ENCODE results near the gene DBN1.

The DBN1 gene

DNA sequence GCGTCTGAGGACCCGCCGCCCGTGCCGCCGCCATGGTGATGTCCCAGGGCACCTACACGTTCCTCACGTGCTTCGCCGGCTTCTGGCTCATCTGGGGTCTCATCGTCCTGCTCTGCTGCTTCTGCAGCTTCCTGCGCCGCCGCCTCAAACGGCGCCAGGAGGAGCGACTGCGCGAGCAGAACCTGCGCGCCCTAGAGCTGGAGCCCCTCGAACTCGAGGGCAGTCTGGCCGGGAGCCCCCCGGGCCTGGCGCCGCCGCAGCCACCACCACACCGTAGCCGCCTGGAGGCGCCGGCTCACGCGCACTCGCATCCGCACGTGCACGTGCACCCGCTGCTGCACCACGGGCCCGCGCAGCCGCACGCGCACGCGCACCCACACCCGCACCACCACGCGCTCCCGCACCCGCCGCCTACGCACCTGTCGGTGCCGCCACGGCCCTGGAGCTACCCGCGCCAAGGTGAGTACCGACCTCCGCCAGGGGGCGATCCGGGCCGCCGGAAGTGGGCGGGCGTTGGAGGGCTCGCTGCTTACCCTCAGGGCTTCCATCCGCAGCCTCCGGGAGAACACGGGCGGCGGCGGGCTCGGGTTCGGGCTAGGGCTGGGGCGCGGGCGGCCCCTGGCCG is 18.3 kb downstream of the DBN1 start:
- peak overlapping the region; percentile 45 for H3K4me3 ChIP-seq (replicated peaks; ENCODE audit: low read depth, low read length)
- DNase-seq (ENCODE audit: extremely low read depth, low read depth) = no peak
- TF ChIP-seq, protein P1, sequence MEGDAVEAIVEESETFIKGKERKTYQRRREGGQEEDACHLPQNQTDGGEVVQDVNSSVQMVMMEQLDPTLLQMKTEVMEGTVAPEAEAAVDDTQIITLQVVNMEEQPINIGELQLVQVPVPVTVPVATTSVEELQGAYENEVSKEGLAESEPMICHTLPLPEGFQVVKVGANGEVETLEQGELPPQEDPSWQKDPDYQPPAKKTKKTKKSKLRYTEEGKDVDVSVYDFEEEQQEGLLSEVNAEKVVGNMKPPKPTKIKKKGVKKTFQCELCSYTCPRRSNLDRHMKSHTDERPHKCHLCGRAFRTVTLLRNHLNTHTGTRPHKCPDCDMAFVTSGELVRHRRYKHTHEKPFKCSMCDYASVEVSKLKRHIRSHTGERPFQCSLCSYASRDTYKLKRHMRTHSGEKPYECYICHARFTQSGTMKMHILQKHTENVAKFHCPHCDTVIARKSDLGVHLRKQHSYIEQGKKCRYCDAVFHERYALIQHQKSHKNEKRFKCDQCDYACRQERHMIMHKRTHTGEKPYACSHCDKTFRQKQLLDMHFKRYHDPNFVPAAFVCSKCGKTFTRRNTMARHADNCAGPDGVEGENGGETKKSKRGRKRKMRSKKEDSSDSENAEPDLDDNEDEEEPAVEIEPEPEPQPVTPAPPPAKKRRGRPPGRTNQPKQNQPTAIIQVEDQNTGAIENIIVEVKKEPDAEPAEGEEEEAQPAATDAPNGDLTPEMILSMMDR (IDR thresholded peaks at IDR 0.05; ENCODE audit: low read depth, low read length, missing control alignments) = peak; percentile 55

DNA sequence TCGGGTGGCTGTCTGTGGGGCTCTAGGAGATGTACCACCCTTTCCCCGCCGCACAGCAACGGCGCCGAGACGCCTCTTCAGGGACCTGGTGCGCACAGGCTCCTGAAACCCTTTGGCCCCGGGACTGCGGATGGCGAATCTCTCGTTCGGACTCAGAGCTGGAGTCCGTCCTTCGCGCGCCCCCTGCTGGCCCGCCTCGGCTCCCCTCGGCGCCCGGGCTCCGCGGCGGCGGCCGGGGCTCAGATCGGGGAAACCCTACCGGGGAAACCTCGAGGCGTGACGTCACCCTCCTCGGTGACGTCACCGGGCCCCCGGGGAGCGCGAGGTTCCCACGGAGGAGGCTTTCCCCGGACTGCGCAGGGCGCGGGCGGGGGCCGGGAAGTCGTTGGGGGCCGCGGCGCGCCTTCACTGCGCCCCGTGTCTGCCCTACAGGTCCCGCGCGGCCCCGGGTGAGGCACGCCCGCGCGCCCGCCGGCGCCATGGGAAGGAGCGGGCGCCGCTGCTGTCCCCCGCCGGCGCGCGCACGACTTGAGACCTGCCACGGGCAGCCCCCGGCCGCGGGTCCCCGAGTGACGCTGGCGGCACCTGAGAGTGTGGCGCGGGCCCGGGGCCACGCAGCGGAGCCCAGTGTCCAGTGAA is 18.9 kb downstream of the DBN1 start:
- TF ChIP-seq, protein P1 (IDR thresholded peaks at IDR 0.05; ENCODE audit: low read depth, low read length, missing control alignments) = peak; percentile 90
- peak overlapping the region; percentile 45 for H3K4me3 ChIP-seq (replicated peaks; ENCODE audit: low read depth, low read length)
- DNase-seq (ENCODE audit: extremely low read depth, low read depth) = no peak

DNA sequence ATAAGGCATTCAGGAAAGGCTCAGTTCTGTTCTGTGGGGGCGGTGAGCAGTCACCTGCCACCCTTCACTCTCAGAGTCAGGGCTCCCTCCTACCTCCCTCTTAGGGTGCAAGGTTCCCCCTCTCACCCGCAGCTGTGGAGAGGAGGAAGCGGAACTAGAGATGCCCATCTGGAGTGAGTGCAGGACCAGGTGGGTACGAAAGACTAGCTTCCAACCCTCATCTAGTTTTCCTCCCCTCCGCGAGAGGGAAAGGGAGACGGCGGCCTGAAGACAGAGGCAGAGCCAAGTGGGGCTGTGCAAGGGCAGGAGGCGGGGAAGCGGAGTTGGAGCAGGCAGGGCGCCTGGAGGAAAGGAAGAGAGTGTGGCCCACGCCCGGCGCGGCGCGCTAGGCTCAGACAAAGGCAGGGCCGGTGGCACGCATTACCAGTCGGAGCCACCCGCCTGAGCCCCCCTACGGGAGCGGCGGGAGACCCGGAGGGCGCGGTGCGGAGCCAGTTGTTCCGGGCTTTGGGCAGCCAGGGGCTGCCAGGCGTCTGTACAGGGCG is 19.5 kb downstream of the DBN1 start:
- H3K4me3 ChIP-seq (replicated peaks; ENCODE audit: low read depth, low read length) = peak overlapping the region; percentile 45
- TF ChIP-seq, protein P1 (IDR thresholded peaks at IDR 0.05; ENCODE audit: low read depth, low read length, missing control alignments) = no peak
- DNase-seq (ENCODE audit: extremely low read depth, low read depth) = no peak

DNA sequence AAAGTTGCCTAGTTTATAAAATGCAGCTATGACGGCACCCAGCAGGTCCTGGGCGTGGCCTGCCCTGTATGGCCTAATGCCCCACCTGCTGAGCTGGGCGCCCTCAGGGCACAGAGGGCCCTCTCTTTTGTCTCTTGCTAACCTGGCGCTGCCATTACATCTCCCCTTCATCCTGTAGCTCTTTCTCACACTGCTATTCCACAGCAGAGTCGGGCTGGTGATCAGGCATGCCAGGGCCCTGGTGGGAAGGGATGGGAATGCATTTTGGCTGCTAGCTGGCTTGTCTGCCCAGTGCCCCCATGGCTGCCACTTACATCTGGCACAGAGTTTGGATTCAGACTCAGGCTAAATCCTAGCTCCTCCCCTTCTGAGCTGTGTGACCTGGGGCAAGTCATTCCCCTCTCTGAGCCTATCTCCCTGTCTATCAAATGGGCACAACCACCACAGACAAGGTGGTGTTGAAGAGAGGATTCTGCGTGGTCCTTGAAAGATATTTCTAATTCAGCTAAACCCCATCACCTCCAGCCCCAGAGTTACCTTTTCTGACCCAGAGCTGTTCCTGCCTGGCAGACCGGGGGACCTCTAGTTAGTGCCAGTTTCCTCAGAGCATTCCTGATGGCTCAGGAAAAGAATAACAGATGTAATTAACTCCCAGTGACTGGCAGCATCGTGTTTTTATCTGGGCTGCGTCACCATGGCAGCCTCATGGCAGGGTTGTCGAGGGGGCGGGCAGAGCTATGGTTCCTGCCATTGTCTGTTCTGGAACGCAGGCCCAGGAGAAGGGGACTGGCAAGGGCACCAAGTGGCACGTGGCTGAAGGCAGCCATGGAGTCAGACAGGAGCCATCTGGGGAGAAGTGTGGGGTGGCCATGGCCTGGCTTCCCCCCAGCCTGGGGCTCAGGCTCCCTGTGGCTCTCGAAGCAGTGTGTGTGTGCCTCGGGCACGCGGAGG is 20.5 kb downstream of the DBN1 start:
- DNase-seq (ENCODE audit: extremely low read depth, low read depth) = no peak

DNA sequence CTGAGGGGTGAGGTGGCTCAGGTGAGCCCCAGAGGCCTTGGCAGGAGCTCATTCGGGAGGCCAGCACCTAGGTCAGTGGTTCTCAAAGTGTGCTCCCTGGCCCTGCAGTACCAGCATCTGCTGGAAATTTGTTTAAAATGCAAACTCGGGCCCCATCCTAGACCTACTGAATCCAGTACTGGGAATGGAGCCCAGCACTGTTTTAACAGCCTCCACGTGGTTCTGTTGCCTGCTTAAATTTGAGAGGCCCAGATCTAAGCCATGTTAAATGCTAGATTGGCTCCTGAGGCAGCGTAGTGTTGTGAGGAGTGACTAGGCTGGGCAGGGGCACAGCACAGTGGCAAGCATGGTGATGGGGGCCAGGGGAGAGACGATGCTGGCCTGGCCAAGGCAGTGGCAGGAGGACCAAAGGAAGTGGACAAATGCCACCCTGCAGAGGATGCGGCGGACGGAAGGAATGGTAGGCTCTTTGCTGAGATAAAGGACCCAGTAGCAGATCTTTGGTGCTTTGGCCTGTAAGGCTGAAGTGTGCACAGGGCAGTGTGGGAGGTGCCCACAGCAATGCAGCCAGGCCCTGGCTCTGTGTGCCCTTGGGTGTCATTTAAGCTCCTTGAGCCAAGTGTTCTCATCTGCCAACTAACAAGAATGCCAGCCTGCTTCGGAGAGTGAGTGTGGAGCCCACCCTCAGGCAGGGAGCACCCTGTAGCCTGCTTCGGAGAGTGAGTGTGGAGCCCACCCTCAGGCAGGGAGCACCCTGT is 22.6 kb downstream of the DBN1 start:
- TF ChIP-seq, protein P1 (IDR thresholded peaks at IDR 0.05; ENCODE audit: low read depth, low read length, missing control alignments) = no peak
- no peak overlapping the region for H3K4me3 ChIP-seq (replicated peaks; ENCODE audit: low read depth, low read length)
- DNase-seq (ENCODE audit: extremely low read depth, low read depth) = no peak

More for the DNA sequence above, 20.5 kb downstream of the DBN1 start:
- TF ChIP-seq, protein P1 (IDR thresholded peaks at IDR 0.05; ENCODE audit: low read depth, low read length, missing control alignments) = no peak
- no peak overlapping the region for H3K4me3 ChIP-seq (replicated peaks; ENCODE audit: low read depth, low read length)
